Caco-2 (cell line): ENCODE data around the gene EID1. TPM values are rescaled to one million over a fixed set of nuclear protein-coding genes. Genes with fewer than 3 reads are reported as not detected.
"Not testable (repeated sequence)": the region's sequence is repeated elsewhere in the genome, so short reads cannot be mapped to it uniquely, and the experiment has no call there.

ENCODE experiments used
- BruUV-seq: library from RNA; stranded (reverse); fragments of 400-500 nt; replicated peaks from 2 replicates; lab custom pipeline; 2021; lab: Mats Ljungman, UMichigan
- CTCF ChIA-PET: fragments of 300-600 bp; sonication (Branson Sonifier 250); formaldehyde crosslinking; loops from one replicate; lab custom pipeline; 2022; ENCODE audit warnings: antibody characterized with exemption; lab: Charles Lee
- POLR2A ChIA-PET: fragments of 300-600 bp; sonication (Branson Sonifier 250); formaldehyde crosslinking; loops from one replicate; lab custom pipeline; 2022; ENCODE audit warnings: antibody characterized with exemption; lab: Charles Lee
- DNase-seq, 2 experiments: peaks; one replicate each; pipeline versions ENCODE4 v3.0.0 to v3.0.0-alpha.2; 2020 to 2022
- H3K27me3 ChIP-seq: replicated peaks from 2 replicates; pipeline ENCODE4 v1.6.0; 2011; ENCODE audit warnings: low read length; ENCODE audit not compliant: control insufficient read depth, insufficient read depth
- H3K36me3 ChIP-seq: 2 replicates; pipeline ENCODE4 v1.5.1; 2011; ENCODE audit warnings: low read length; ENCODE audit not compliant: control insufficient read depth, insufficient read depth
- H3K4me1 ChIP-seq: fragments of 250-450 bp; sonication (Bioruptor Pico); 2 replicates; pipeline ENCODE4 v1.5.1; 2020; ENCODE audit warnings: mild to moderate bottlenecking
- H3K4me3 ChIP-seq: 2 replicates; pipeline ENCODE4 v1.5.1; 2011; ENCODE audit warnings: low read depth, mild to moderate bottlenecking, control low read depth, low read length
- H3K9me3 ChIP-seq: fragments of 250-450 bp; sonication (Bioruptor Pico); 2 replicates; pipeline ENCODE4 v1.5.1; 2020; ENCODE audit warnings: mild to moderate bottlenecking, moderate library complexity
- H3K27ac Mint-ChIP-seq: one replicate; pipeline ENCODE4 v1.8.0; 2022; ENCODE audit warnings: mixed read lengths; ENCODE audit not compliant: unreplicated experiment
- H3K27me3 Mint-ChIP-seq: one replicate; pipeline ENCODE4 v1.8.0; 2022; ENCODE audit warnings: mixed read lengths; ENCODE audit not compliant: insufficient read depth, unreplicated experiment
- H3K36me3 Mint-ChIP-seq: one replicate; pipeline ENCODE4 v1.8.0; 2022; ENCODE audit warnings: mild to moderate bottlenecking, mixed read lengths; ENCODE audit not compliant: insufficient read depth, unreplicated experiment
- H3K4me1 Mint-ChIP-seq: one replicate; pipeline ENCODE4 v1.8.0; 2022; ENCODE audit warnings: low read depth, mixed read lengths; ENCODE audit not compliant: unreplicated experiment
- H3K4me3 Mint-ChIP-seq: one replicate; pipeline ENCODE4 v1.8.0; 2022; ENCODE audit warnings: mild to moderate bottlenecking, moderate library complexity, mixed read lengths; ENCODE audit not compliant: unreplicated experiment
- H3K9me3 Mint-ChIP-seq: one replicate; pipeline ENCODE4 v1.8.0; 2022; ENCODE audit warnings: mixed read lengths; ENCODE audit not compliant: unreplicated experiment
- intact Hi-C: fragments of 100-400 bp; cut with micrococcal nuclease; formaldehyde crosslinking; loops from one replicate; pipeline ENCODE4 v1.10.0; 2022; ENCODE audit not compliant: unreplicated experiment
- total RNA-seq: library from RNA; stranded (reverse); gene quantifications from 2 replicates; pipeline ENCODE4 v1.2.3, GENCODE V29; 2022
- TF ChIP-seq, protein P1 (sequence below), 2 experiments: fragments of 200-600 bp in 1 of 2; IDR thresholded peaks; 1 replicate in 1 of 2; 2 replicates in 1 of 2; pipeline versions ENCODE4 v1.5.1 to v1.8.0; 2011 to 2022; ENCODE audit warnings: antibody characterized with exemption in 1 of 2, control low read depth in 1 of 2, inconsistent platforms in 1 of 2, low read depth in 1 of 2, low read length in 1 of 2, mild to moderate bottlenecking in 1 of 2, moderate library complexity in 1 of 2; ENCODE audit not compliant: insufficient read depth in 1 of 2, severe bottlenecking in 1 of 2, unreplicated experiment in 1 of 2

Gene EID1
- total RNA-seq, 1 experiment from 2014 or later: 63.6 TPM

DNA sequence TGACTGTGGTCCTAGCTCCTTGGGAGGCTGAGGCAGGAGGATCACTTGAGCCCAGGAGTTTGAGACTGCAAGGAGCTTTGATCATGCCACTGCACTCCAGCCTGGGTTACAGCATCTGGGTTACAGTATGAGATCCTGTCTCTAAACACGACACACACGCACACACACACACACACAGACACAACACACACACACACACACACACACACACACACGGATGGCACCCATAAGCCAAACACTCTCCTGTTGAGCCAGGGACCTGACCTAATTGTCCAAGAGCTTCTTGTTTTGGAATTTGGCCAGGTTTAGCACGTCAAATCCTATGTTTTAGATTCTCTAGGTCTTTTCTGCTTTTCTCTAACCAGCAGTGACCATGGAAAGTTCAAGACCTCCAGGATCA lies 26.8 kb downstream of the EID1 start:
- no peak overlapping the region for H3K4me3 ChIP-seq

DNA sequence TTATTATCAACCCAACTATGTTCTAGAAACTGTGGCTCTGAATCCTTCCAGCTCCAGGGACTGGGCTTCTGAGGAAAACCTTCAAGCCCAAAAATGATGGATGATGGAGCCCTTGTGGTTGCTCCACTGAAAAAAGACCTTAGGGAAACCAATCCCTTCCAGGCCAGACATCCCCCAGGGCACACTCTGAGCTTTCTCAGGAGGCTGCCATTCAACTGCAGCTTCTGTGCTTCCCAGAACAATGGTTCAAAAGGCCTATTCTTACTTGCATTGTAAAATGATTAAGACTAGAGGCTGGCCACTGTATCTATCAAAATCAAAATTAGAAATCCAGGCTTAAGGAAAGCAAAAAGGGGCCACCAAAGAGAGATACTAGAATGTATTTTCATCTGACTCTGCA lies 27.3 kb downstream of the EID1 start:
- Histone ChIP-seq H3K27me3 (no peaks in the 10 kb centered on the region), H3K4me1 (no peaks in the 10 kb centered on the region), H3K4me3 (no peak overlapping the region), H3K36me3 (no peaks in the 10 kb centered on the region), H3K9me3 (no peaks in the 10 kb centered on the region)
- DNase-seq: no peak
- Mint-ChIP-seq H3K4me1 (no peaks in the 10 kb centered on the region), H3K4me3 (no peak overlapping the region), H3K36me3 (no peaks in the 10 kb centered on the region), H3K27me3 (peaks cover 10% of the 10 kb centered on the region), H3K9me3 (no peaks in the 10 kb centered on the region), H3K27ac (no peak overlapping the region)
- no TSS peak for BruUV-seq
- TF ChIP-seq, protein P1, sequence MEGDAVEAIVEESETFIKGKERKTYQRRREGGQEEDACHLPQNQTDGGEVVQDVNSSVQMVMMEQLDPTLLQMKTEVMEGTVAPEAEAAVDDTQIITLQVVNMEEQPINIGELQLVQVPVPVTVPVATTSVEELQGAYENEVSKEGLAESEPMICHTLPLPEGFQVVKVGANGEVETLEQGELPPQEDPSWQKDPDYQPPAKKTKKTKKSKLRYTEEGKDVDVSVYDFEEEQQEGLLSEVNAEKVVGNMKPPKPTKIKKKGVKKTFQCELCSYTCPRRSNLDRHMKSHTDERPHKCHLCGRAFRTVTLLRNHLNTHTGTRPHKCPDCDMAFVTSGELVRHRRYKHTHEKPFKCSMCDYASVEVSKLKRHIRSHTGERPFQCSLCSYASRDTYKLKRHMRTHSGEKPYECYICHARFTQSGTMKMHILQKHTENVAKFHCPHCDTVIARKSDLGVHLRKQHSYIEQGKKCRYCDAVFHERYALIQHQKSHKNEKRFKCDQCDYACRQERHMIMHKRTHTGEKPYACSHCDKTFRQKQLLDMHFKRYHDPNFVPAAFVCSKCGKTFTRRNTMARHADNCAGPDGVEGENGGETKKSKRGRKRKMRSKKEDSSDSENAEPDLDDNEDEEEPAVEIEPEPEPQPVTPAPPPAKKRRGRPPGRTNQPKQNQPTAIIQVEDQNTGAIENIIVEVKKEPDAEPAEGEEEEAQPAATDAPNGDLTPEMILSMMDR (IDR thresholded peaks at IDR 0.05; ENCODE audit: insufficient read depth in 1 of 2, low read depth in 1 of 2, low read length in 1 of 2, severe bottlenecking in 1 of 2, unreplicated experiment in 1 of 2): no peak
- CTCF ChIA-PET: no interaction called here
- intact Hi-C loops: no loop called here
- POLR2A ChIA-PET: no interaction called here

More for the DNA sequence above, 26.8 kb downstream of the EID1 start:
- Mint-ChIP-seq H3K4me1 (no peaks in the 10 kb centered on the region), H3K36me3 (no peaks in the 10 kb centered on the region), H3K4me3 (no peak overlapping the region), H3K27me3 (peaks cover 7% of the 10 kb centered on the region), H3K9me3 (no peaks in the 10 kb centered on the region), H3K27ac (no peak overlapping the region)
- H3K36me3 ChIP-seq: no peaks in the 10 kb centered on the region
- TF ChIP-seq, protein P1 (IDR thresholded peaks at IDR 0.05; ENCODE audit: insufficient read depth in 1 of 2, low read depth in 1 of 2, low read length in 1 of 2, severe bottlenecking in 1 of 2, unreplicated experiment in 1 of 2): no peak
- no peaks in the 10 kb centered on the region for H3K9me3 ChIP-seq
- POLR2A ChIA-PET: no interaction called here
- no peak for DNase-seq
- no TSS peak for BruUV-seq
- H3K27me3 ChIP-seq: no peaks in the 10 kb centered on the region
- CTCF ChIA-PET: no interaction called here
- intact Hi-C loops: no loop called here
- H3K4me1 ChIP-seq: no peaks in the 10 kb centered on the region

DNA sequence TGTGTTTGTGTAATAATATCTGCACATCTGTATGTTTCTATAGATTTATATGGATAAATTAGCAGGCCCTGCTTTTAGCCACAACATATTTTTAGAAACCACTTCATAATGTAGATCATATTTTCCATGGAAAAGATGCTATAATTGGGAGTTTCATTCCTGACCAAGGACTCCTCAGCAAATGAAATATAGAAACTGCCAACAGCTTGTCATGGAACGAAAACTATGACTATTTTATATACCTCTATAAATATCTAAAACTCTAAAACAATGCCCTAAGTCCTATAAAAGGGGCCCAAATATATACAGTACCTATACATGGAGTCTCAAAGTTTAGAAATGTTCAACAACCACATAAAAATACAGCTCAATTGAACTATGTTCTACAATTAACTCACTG lies 27.9 kb downstream of the EID1 start:
- H3K27me3 Mint-ChIP-seq: peaks cover 15% of the 10 kb centered on the region

DNA sequence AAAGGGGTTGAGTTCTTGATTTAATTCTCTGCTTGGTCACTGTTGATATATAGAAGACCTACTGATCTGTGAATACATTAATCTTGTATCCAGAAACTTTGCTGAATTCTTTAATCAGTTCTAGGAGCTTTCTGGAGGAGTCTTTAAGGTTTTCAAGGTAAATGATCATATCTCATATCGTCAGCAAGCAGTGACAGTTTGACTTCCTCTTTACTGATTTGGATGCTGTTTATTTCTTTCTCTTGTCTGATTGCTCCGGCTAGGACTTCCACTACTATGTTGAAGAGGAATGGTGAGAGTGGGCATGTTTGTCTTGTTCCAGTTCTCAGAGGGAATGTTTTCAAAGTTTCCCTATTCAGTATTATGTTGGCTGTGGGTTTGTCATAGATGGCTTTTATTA lies 31.4 kb downstream of the EID1 start:
- H3K27me3 ChIP-seq, H3K4me1 ChIP-seq, H3K36me3 Mint-ChIP-seq, intact Hi-C loops, H3K27ac Mint-ChIP-seq, CTCF ChIA-PET, POLR2A ChIA-PET, H3K4me3 Mint-ChIP-seq, H3K36me3 ChIP-seq, H3K4me1 Mint-ChIP-seq, BruUV-seq, DNase-seq, H3K9me3 ChIP-seq, H3K4me3 ChIP-seq: not testable (repeated sequence)
- peaks cover 11% of the 10 kb centered on the region for H3K9me3 Mint-ChIP-seq
- peaks cover 20% of the 10 kb centered on the region for H3K27me3 Mint-ChIP-seq

More for the DNA sequence above, 27.9 kb downstream of the EID1 start:
- H3K27me3 ChIP-seq: no peaks in the 10 kb centered on the region
- DNase-seq: no peak
- ChIA-PET CTCF (no interaction called here), POLR2A (no interaction called here)
- Mint-ChIP-seq H3K36me3 (no peaks in the 10 kb centered on the region), H3K4me3 (no peak overlapping the region), H3K4me1 (no peaks in the 10 kb centered on the region), H3K9me3 (peaks cover 5% of the 10 kb centered on the region), H3K27ac (no peak overlapping the region)
- H3K9me3 ChIP-seq: no peaks in the 10 kb centered on the region
- no peaks in the 10 kb centered on the region for H3K4me1 ChIP-seq
- H3K4me3 ChIP-seq: no peak overlapping the region
- no TSS peak for BruUV-seq
- intact Hi-C loops: no loop called here
- H3K36me3 ChIP-seq: no peaks in the 10 kb centered on the region
- TF ChIP-seq, protein P1 (IDR thresholded peaks at IDR 0.05; ENCODE audit: insufficient read depth in 1 of 2, low read depth in 1 of 2, low read length in 1 of 2, severe bottlenecking in 1 of 2, unreplicated experiment in 1 of 2): no peak

DNA sequence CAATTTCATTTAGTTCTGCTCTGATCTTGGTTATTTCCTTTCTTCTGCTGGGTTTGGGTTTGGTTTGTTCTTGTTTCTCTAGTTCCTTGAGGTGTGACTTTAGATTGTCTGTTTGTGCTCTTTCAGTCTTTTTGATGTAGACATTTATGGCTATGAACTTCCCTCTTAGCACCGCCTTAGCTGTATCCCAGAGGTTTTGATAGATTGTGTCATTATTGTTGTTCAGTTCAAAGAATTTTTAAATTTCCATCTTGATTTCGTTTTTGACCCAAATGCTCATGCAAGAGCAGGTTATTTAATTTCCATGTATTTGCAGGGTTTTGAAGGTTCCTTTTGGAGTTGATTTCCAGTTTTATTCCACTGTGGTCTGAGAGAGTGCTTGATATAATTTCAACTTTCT lies 32.6 kb downstream of the EID1 start:
- intact Hi-C loops, H3K27me3 ChIP-seq, H3K9me3 ChIP-seq, CTCF ChIA-PET, BruUV-seq, DNase-seq, H3K36me3 ChIP-seq, H3K4me3 ChIP-seq, H3K4me1 ChIP-seq, H3K27ac Mint-ChIP-seq, POLR2A ChIA-PET, H3K36me3 Mint-ChIP-seq, H3K4me1 Mint-ChIP-seq, H3K4me3 Mint-ChIP-seq: not testable (repeated sequence)
- Mint-ChIP-seq H3K9me3 (peaks cover 11% of the 10 kb centered on the region), H3K27me3 (peaks cover 20% of the 10 kb centered on the region)
